GM23338 (cell line): ENCODE data around the gene NAA10.

Experiments used
- CREB1 ChIP-seq: fragments of 250-450 bp; sonication (Bioruptor Pico); IDR thresholded peaks from 2 replicates; pipeline ENCODE4 v1.5.0; 2020; ENCODE audit warnings: low read depth, mild to moderate bottlenecking, moderate library complexity
- ETS1 ChIP-seq: IDR thresholded peaks from 2 replicates; pipeline ENCODE4 v1.6.1; 2016; ENCODE audit warnings: antibody characterized with exemption
- EZH2 ChIP-seq: fragments of 200-600 bp; sonication (generic); IDR thresholded peaks from one replicate; pipeline ENCODE4 v1.8.0; 2017; ENCODE audit warnings: antibody characterized with exemption, mild to moderate bottlenecking, low read depth; ENCODE audit not compliant: unreplicated experiment
- EZH2phosphoT487 ChIP-seq: fragments of 200-600 bp; sonication (generic); IDR thresholded peaks from one replicate; pipeline ENCODE4 v1.8.1; 2018; ENCODE audit warnings: antibody characterized with exemption; ENCODE audit not compliant: unreplicated experiment
- JUNB ChIP-seq: IDR thresholded peaks from one replicate; pipeline ENCODE4 v1.6.1; 2016; ENCODE audit warnings: antibody characterized with exemption; ENCODE audit not compliant: unreplicated experiment
- NANOG ChIP-seq: IDR thresholded peaks from 2 replicates; pipeline ENCODE4 v1.6.1; 2016; ENCODE audit warnings: antibody characterized with exemption, borderline replicate concordance
- POLR2AphosphoS5 ChIP-seq: IDR thresholded peaks from 2 replicates; pipeline ENCODE4 v1.6.1; 2016; ENCODE audit warnings: antibody characterized with exemption, low read depth
- STAT1 ChIP-seq: IDR thresholded peaks from one replicate; pipeline ENCODE4 v1.6.1; 2016; ENCODE audit warnings: antibody characterized with exemption; ENCODE audit not compliant: unreplicated experiment
- ZNF331 ChIP-seq: fragments of 250-450 bp; sonication (Bioruptor Pico); IDR thresholded peaks from 2 replicates; pipeline ENCODE4 v1.5.0; 2020; ENCODE audit warnings: low read depth, mild to moderate bottlenecking, moderate library complexity
- ZNF462 ChIP-seq: fragments of 250-450 bp; sonication (Bioruptor Pico); IDR thresholded peaks from 2 replicates; pipeline ENCODE4 v1.5.0; 2020; ENCODE audit warnings: mild to moderate bottlenecking, moderate library complexity
- TF ChIP-seq, protein P1 (sequence below), 2 experiments: fragments of 200-600 bp in 1 of 2; sonication (generic) in 1 of 2; conservative IDR thresholded peaks; 2 replicates each; pipeline versions ENCODE4 v1.5.1 to v1.6.1; 2016 to 2017; ENCODE audit warnings: antibody characterized with exemption in 2 of 2, low read depth in 2 of 2, mild to moderate bottlenecking in 2 of 2, moderate library complexity in 1 of 2
- TF ChIP-seq, protein P2 (sequence below): IDR thresholded peaks from one replicate; pipeline ENCODE4 v1.6.1; 2018; ENCODE audit warnings: antibody characterized with exemption; ENCODE audit not compliant: unreplicated experiment

DNA sequence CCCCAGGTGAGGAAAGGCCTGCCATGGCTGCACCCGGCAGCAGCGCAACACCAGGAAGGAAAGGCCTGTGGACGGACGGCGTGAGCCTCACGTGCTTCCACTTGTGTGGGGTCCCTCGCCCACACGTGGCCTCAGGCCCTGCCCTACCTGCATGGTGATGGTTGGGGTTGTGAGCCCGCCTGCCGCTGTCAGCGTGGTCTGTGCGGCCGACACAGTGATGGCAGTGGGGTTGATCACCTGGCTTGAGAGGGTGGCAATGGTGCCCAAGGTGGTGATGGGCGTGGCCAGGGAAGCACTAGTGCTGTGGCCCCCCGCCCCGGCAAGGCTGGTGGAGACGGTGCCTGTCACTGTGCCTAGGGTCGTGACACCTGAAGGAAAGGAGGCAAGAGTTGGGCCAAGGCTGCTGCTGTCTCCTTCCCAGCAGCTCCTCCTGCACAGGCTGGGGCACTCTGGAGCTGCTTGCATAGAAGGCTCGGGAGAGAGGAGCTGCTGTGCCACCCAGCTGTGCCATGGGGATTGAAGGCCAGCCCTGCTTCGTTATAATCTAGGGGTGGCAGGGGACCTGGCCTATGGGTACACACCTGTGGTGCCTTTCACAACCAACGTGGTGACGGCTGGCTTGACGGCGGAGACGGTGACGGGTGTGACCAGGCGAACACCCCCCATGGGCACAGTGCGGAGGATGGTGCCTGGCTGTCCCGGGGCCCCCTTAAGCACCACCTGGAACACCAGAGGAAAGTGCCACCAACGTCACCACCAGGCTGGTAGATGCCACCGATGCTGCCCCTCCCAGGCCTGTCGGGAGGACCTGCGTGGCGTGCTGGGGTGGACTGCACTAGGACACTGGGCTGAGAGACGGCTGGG, 21.4 kb upstream of the NAA10 start:
- no peak for TF ChIP-seq EZH2
- TF ChIP-seq, protein P1, sequence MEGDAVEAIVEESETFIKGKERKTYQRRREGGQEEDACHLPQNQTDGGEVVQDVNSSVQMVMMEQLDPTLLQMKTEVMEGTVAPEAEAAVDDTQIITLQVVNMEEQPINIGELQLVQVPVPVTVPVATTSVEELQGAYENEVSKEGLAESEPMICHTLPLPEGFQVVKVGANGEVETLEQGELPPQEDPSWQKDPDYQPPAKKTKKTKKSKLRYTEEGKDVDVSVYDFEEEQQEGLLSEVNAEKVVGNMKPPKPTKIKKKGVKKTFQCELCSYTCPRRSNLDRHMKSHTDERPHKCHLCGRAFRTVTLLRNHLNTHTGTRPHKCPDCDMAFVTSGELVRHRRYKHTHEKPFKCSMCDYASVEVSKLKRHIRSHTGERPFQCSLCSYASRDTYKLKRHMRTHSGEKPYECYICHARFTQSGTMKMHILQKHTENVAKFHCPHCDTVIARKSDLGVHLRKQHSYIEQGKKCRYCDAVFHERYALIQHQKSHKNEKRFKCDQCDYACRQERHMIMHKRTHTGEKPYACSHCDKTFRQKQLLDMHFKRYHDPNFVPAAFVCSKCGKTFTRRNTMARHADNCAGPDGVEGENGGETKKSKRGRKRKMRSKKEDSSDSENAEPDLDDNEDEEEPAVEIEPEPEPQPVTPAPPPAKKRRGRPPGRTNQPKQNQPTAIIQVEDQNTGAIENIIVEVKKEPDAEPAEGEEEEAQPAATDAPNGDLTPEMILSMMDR (conservative IDR thresholded peaks at IDR 0.05; ENCODE audit: low read depth in 2 of 2), result no peak
- TF ChIP-seq EZH2phosphoT487, result no peak
- no peak for TF ChIP-seq POLR2AphosphoS5
- TF ChIP-seq ETS1, result no peak
- no peak for TF ChIP-seq ZNF331
- TF ChIP-seq CREB1 (CRISPR knock-in tag), result no peak
- TF ChIP-seq, protein P2, sequence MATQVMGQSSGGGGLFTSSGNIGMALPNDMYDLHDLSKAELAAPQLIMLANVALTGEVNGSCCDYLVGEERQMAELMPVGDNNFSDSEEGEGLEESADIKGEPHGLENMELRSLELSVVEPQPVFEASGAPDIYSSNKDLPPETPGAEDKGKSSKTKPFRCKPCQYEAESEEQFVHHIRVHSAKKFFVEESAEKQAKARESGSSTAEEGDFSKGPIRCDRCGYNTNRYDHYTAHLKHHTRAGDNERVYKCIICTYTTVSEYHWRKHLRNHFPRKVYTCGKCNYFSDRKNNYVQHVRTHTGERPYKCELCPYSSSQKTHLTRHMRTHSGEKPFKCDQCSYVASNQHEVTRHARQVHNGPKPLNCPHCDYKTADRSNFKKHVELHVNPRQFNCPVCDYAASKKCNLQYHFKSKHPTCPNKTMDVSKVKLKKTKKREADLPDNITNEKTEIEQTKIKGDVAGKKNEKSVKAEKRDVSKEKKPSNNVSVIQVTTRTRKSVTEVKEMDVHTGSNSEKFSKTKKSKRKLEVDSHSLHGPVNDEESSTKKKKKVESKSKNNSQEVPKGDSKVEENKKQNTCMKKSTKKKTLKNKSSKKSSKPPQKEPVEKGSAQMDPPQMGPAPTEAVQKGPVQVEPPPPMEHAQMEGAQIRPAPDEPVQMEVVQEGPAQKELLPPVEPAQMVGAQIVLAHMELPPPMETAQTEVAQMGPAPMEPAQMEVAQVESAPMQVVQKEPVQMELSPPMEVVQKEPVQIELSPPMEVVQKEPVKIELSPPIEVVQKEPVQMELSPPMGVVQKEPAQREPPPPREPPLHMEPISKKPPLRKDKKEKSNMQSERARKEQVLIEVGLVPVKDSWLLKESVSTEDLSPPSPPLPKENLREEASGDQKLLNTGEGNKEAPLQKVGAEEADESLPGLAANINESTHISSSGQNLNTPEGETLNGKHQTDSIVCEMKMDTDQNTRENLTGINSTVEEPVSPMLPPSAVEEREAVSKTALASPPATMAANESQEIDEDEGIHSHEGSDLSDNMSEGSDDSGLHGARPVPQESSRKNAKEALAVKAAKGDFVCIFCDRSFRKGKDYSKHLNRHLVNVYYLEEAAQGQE, result no peak
- no peak for TF ChIP-seq JUNB
- TF ChIP-seq ZNF462 (CRISPR knock-in tag), result no peak
- TF ChIP-seq STAT1, result no peak
- no peak for TF ChIP-seq NANOG
